OCI-LY3 (cell line): ENCODE results near the gene PLA2G4E.

Experiments used
- CTCF ChIP-seq: fragments of 200-600, 300-600 bp; sonication (generic); IDR thresholded peaks from 2 replicates; pipeline ENCODE4 v1.5.1; 2014; ENCODE audit warnings: antibody characterized with exemption, low read length, low read depth
- EZH2phosphoT487 ChIP-seq: fragments of 200-600 bp; shearing (Covaris generic); IDR thresholded peaks from 2 replicates; pipeline ENCODE4 v1.6.1; 2018; ENCODE audit warnings: antibody characterized with exemption, mixed run types, low read depth

DNA sequence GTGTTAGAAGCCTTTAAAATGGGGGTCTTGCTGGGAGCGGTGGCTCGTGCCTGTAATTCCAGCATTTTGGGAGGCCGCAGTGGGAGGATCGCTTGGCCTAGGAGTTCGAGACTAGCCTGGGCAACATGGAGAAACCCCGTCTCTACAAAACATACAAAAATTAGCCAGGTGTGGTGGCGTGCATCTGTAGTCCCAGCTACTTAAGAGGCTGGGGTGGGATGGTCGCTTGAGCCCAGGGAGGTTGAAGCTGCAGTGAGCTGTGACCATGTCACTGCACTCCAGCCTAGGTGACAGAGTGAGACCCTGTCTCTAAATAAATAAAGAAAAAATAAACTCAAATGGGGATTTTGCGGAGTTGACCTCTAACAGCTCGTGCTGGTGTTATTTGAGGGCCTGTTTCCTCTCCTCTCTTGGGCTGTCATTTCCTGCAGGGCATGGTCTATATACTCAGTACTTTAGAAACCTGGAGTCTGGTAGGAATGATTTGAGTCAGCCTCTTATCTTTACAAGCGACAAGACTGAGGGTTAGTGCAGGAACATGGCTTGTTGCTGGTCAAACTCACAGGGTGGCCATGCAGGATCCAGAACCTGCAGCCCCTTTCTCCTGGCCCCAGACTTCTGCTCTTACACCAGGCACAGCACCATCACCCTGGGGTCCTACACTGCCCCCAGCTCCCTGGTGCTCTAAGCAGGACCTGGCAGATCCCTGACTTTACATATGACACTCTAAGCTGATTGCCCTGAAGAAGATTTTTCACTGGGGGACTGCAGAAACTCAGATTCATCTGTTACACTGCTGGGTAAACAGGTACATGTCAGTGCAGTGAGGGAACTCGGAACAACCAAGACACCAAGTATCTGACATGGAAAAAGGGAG lies 63.6 kb downstream of the PLA2G4E start:
- TF ChIP-seq CTCF, result no peak
- TF ChIP-seq EZH2phosphoT487, result no peak
